Esophagus squamous epithelium (tissue), 5 donors: ENCODE data around the gene AMY2A. TPM values are rescaled to one million over a fixed set of nuclear protein-coding genes. Genes with fewer than 3 reads are reported as not detected.
"Not testable (repeated sequence)": the region's sequence is repeated elsewhere in the genome, so short reads cannot be mapped to it uniquely, and the experiment has no call there.

Experiments
- DNase-seq: peaks from one replicate; lab custom pipeline; 2025; lab: John Stamatoyannopoulos, UW
- H3K27ac ChIP-seq, 4 donors: fragments of 200-600 bp; sonication (generic); one replicate each; pipeline ENCODE4 v1.5.1; 2016 to 2019; ENCODE audit warnings: mild to moderate bottlenecking in 1 of 4
- H3K27me3 ChIP-seq, 4 donors: fragments of 200-600 bp; sonication (generic); 1 replicate in 3 of 4; 2 replicates in 1 of 4; pipeline versions ENCODE4 v1.5.1 to v1.6.0; 2017 to 2021; ENCODE audit warnings: antibody characterized with exemption in 1 of 4
- H3K36me3 ChIP-seq, 3 donors: fragments of 200-600 bp; sonication (generic); one replicate each; pipeline ENCODE4 v1.5.1; 2016 to 2019
- H3K4me1 ChIP-seq, 3 donors: fragments of 200-600 bp; sonication (generic); one replicate each; pipeline ENCODE4 v1.5.1; 2017 to 2019
- H3K4me3 ChIP-seq, 4 donors: fragments of 200-600 bp; sonication (generic); 1 replicate in 3 of 4; 2 replicates in 1 of 4; pipeline ENCODE4 v1.5.1; 2016 to 2019; ENCODE audit warnings: mild to moderate bottlenecking in 2 of 4, moderate library complexity in 1 of 4
- H3K9me3 ChIP-seq, 3 donors: fragments of 200-600 bp; sonication (generic); one replicate each; pipeline ENCODE4 v1.5.1; 2016 to 2019
- POLR2A ChIP-seq, 4 donors: fragments of 450-650 bp; IDR thresholded peaks; one replicate each; pipeline ENCODE4 v1.6.1; 2017; ENCODE audit warnings: antibody characterized with exemption in 4 of 4, mild to moderate bottlenecking in 4 of 4, moderate library complexity in 3 of 4
- WGBS, 2 donors: methylation state at CpG; one replicate each; pipeline ENCODE4 v1.1.5; 2018; 5-methylcytosine and 5-hydroxymethylcytosine counted together
- intact Hi-C: fragments of 100-400 bp; cut with DNase I; formaldehyde crosslinking; loops from one replicate; pipeline ENCODE4 v1.15.0; 2022
- total RNA-seq, 4 donors: library from RNA; depleted of rRNA; stranded (reverse); fragments of >200 nt; gene quantifications; one replicate each; pipeline ENCODE4 v1.1.0, GENCODE V29; 2016
- TF ChIP-seq, protein P1 (sequence below), 6 experiments: fragments of 450-650 bp in 4 of 6; fragments of 200-600 bp in 2 of 6; sonication (generic) in 2 of 6; IDR thresholded peaks; one replicate each; pipeline ENCODE4 v1.5.1; 2016 to 2019; ENCODE audit warnings: antibody characterized with exemption in 6 of 6, mild to moderate bottlenecking in 4 of 6, moderate library complexity in 4 of 6
- donor health status: DM: yes; HTN: yes; CAD: no.

Gene AMY2A
- total RNA-seq, 4 donors from 2014 or later, result 3.2 TPM; not detected in 3

DNA sequence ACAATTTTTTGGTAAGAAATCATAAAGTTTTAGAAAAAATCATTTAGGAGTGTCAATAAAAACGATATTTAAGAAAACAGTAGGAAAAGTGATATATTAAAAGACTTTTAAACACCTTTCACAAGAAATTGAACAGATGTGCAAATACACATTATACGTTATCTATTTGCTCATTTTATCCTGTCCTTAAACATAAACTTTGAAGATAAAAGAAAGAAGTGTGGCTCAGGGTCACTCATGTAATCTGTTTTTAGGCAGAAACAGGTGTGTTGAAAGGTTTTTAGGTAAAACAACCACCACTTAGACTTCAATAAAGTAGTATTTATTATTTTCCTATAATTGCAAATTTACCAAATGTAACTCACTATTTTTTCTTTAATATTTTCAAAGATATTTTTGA, 32.7 kb upstream of the AMY2A start:
- intact Hi-C loops, result no loop called here
- DNase-seq, result no peak
- Histone ChIP-seq H3K4me1 (no peaks in the 10 kb centered on the region), H3K4me3 (no peak overlapping the region), H3K27me3 (no peaks in the 10 kb centered on the region), H3K36me3 (no peaks in the 10 kb centered on the region), H3K9me3 (peaks cover 0 to 3% (median 0%) of the 10 kb centered on the region in 3 donors), H3K27ac (no peak overlapping the region)
- 53 to 70% methylated on average over 2 of the region's 2 CpGs for WGBS, 2 donors
- no peak for TF ChIP-seq POLR2A (IDR thresholded peaks at IDR 0.05)
- TF ChIP-seq, protein P1, sequence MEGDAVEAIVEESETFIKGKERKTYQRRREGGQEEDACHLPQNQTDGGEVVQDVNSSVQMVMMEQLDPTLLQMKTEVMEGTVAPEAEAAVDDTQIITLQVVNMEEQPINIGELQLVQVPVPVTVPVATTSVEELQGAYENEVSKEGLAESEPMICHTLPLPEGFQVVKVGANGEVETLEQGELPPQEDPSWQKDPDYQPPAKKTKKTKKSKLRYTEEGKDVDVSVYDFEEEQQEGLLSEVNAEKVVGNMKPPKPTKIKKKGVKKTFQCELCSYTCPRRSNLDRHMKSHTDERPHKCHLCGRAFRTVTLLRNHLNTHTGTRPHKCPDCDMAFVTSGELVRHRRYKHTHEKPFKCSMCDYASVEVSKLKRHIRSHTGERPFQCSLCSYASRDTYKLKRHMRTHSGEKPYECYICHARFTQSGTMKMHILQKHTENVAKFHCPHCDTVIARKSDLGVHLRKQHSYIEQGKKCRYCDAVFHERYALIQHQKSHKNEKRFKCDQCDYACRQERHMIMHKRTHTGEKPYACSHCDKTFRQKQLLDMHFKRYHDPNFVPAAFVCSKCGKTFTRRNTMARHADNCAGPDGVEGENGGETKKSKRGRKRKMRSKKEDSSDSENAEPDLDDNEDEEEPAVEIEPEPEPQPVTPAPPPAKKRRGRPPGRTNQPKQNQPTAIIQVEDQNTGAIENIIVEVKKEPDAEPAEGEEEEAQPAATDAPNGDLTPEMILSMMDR (IDR thresholded peaks at IDR 0.05), result no peak

- H3K4me3 ChIP-seq, H3K27me3 ChIP-seq, intact Hi-C loops, H3K27ac ChIP-seq, H3K9me3 ChIP-seq, H3K4me1 ChIP-seq, DNase-seq, H3K36me3 ChIP-seq: not testable (repeated sequence)
- WGBS, 2 donors, result no CpG with 5 or more reads among the region's 3 CpGs
Measured at GRCh38 chr1:103602740-103603139, 14.5 kb upstream of the AMY2A start.

- no peak for DNase-seq
Measured at GRCh38 chr1:103616362-103616761, 865 bp upstream of the AMY2A start.

DNA sequence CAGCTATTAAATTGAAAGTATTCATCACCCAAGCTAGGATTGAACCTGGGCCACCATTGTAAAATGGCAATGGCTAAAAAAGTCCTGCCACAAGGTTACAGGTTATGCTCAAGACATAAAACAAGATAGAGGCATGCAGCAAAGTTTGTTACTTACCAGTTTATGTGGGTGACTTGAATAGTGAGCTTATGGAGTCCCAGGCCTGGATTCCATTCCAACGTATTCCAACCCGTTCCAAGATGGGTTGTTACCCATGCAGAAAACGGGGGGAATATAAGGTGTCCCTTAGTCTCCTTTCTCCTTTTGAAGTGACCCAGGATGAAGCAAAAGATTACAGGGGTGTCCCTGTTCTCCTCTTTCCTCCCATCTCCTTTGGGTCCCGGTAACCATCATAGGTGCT, 10.2 kb downstream of the AMY2A start:
- H3K27me3 ChIP-seq, H3K4me3 ChIP-seq, DNase-seq, H3K9me3 ChIP-seq, H3K4me1 ChIP-seq, H3K27ac ChIP-seq, intact Hi-C loops, H3K36me3 ChIP-seq: not testable (repeated sequence)
- 78% methylated on average over 3 of the region's 4 CpGs; no CpG with 5 or more reads in 1 of the 2 donors for WGBS, 2 donors

More at GRCh38 chr1:103616362-103616761, 865 bp upstream of the AMY2A start:
- no peaks in the 10 kb centered on the region for H3K36me3 ChIP-seq
- H3K27me3 ChIP-seq, result no peaks in the 10 kb centered on the region
- no peak overlapping the region for H3K27ac ChIP-seq
- H3K9me3 ChIP-seq, result no peaks in the 10 kb centered on the region
- intact Hi-C loops, result no loop called here
- H3K4me3 ChIP-seq, result no peak overlapping the region
- no peak for TF ChIP-seq POLR2A (IDR thresholded peaks at IDR 0.05)
- TF ChIP-seq, protein P1 (IDR thresholded peaks at IDR 0.05), result no peak
- WGBS, 2 donors, result 83 to 89% methylated on average over 2 of the region's 2 CpGs
- no peaks in the 10 kb centered on the region for H3K4me1 ChIP-seq

DNA sequence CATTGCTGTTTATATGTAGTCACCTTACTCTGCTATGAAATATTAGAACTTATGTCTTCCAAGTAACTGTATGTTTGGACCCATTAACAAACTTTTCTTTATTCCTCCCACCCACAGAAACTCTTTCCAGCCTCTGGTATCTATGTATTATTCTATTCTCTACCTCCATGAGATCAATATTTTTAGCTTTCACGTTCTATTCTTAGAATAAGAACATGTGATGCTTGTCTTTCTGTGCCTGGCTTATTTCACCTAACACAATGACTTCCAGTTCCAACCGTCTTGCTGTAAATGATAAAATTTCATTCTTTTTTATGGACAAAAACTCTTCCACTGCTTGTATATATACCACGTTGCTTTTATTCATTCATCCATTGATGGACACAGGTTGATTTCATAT, 24.0 kb downstream of the AMY2A start:
- not testable (repeated sequence) for H3K4me1 ChIP-seq
- WGBS, 2 donors, result no CpG with 5 or more reads among the region's 3 CpGs

DNA sequence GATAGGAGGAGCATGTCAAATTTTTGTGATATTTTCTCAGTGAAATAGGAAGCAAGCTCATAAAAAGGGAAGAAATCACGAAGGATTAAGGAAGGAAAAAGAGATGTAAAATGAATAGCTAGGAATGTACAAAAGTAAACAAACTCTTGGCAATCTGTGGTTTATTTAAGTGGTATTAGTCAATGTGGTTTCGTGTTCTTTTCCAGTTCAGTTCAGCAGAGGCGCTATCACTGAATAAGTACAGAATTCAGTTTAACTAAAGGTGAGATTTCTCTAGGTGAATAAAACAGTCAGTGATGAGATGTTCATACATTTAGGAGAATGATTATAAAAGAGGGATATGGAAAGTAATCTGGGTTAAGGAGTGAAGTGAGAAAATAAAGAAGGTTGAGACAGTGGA, 26.7 kb downstream of the AMY2A start:
- H3K36me3 ChIP-seq, H3K27ac ChIP-seq, H3K4me3 ChIP-seq, intact Hi-C loops, DNase-seq, H3K27me3 ChIP-seq, H3K9me3 ChIP-seq, H3K4me1 ChIP-seq: not testable (repeated sequence)
- WGBS, 2 donors, result no CpG with 5 or more reads among the region's 3 CpGs

More for the DNA sequence above, 24.0 kb downstream of the AMY2A start:
- DNase-seq, intact Hi-C loops, H3K36me3 ChIP-seq, H3K27ac ChIP-seq, H3K9me3 ChIP-seq, H3K4me3 ChIP-seq, H3K27me3 ChIP-seq: not testable (repeated sequence)

GRCh38 chr1:103650305-103650704, 33.1 kb downstream of the AMY2A start:
- WGBS, 2 donors, result no CpG with 5 or more reads among the region's 3 CpGs
- H3K27ac ChIP-seq, H3K9me3 ChIP-seq, DNase-seq, H3K27me3 ChIP-seq, H3K36me3 ChIP-seq, intact Hi-C loops, H3K4me3 ChIP-seq, H3K4me1 ChIP-seq: not testable (repeated sequence)

GRCh38 chr1:103650889-103651288, 33.7 kb downstream of the AMY2A start:
- H3K27me3 ChIP-seq, H3K36me3 ChIP-seq, H3K4me3 ChIP-seq, intact Hi-C loops, H3K4me1 ChIP-seq, H3K9me3 ChIP-seq, DNase-seq, H3K27ac ChIP-seq: not testable (repeated sequence)
- WGBS, 2 donors, result no CpG with 5 or more reads among the region's 4 CpGs

GRCh38 chr1:103654133-103654532, 36.9 kb downstream of the AMY2A start:
- intact Hi-C loops, H3K27ac ChIP-seq, H3K36me3 ChIP-seq, H3K27me3 ChIP-seq, H3K9me3 ChIP-seq, H3K4me3 ChIP-seq, DNase-seq, H3K4me1 ChIP-seq: not testable (repeated sequence)
- no CpG with 5 or more reads among the region's 6 CpGs for WGBS, 2 donors

DNA sequence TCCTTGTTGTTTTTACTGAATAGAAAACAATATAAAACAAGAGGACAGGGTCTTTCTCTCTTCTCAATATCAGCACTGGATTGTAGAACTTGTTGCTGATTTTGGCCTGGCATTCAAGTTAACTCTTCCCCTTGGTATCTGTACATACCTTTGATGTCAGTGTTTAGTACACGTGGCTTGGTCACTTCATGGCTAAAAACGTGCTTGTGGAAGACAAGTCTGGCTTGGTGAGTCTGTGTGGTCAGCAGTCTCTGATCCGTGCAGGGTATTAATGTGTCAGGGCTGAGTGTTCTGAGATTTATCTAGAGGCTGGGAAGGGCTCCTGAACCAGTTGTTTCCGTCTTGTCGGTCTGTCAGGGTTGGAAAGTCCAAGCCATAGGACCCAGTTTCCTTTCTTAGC, 38.2 kb downstream of the AMY2A start, which contains the start of gene AMY1A:
AMY1A (plus strand) TSS at position 301 of the 400 bp plus-strand sequence. CDS start 571 bp downstream, outside the sequence.
- H3K27me3 ChIP-seq, H3K4me3 ChIP-seq, H3K36me3 ChIP-seq, DNase-seq, H3K4me1 ChIP-seq, intact Hi-C loops, H3K27ac ChIP-seq, H3K9me3 ChIP-seq: not testable (repeated sequence)
- no CpG with 5 or more reads among the region's 5 CpGs for WGBS, 2 donors
